Measurements from ENCODE around the gene NIPAL1.

- TF ChIP-seq CTCF (IDR thresholded peaks at IDR 0.05; ENCODE audit: low read depth, low read length, poor library complexity, severe bottlenecking) (no peak), EZH2phosphoT487 (IDR thresholded peaks at IDR 0.05; ENCODE audit: borderline replicate concordance, low read length) (no peak)
Observed at GRCh38 chr4:48049483-48049882, 32.9 kb downstream of the NIPAL1 start.

Data from DOHH2 (cell line).